Ureter (tissue), 1 donor: ENCODE data around the gene ADARB2. TPM values are rescaled to one million over a fixed set of nuclear protein-coding genes. Genes with fewer than 3 reads are reported as not detected.

ENCODE experiments used
- DNase-seq: peaks from one replicate; pipeline ENCODE4 v3.0.0-alpha.2; 2020; ENCODE audit warnings: low spot score
- total RNA-seq: library from RNA; stranded (reverse); gene quantifications from one replicate; pipeline ENCODE4 v1.2.4, GENCODE V29; 2023
- donor health status: DM: yes; HTN: yes; CAD: no.

Gene ADARB2
- total RNA-seq, 1 donor from 2014 or later = not detected

DNA sequence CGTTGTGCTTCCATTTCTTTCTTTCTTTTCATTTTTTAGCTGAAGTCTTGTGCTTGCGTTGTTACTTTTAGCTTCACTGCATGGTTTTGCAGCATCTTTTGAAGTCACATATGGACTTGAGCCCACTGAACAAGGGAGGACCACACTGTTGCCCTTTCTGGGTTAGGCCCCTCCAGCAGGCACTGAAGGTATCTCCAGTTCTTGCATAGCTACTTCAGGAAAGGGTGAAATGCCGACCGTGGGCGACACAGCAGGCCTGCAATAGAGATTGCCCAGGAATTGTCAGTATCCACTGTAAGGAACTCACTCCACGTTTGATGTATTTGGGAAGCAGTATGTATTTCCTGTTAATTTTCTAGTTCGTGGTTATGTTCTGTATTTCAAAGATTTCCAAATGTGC lies 596.1 kb downstream of the ADARB2 start:
- no peak for DNase-seq

DNA sequence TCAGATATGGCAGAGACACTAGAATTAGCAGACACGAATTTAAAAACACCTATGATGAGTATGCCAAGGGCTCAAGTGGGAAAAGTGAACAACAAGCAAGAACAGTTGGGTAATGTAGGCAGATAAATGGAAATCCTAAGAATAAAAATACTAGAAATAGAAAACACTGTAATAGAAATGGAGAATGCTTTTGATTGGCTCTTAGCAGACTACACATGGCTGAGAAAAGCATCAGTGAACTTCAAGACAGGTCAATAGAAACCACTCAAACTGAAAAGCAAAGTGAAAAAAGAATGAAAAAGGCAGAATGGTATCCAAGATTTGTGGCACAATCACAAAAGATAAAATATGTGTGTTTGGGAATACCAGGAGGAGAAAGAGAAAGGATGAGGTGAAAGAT lies 598.8 kb downstream of the ADARB2 start:
- no peak for DNase-seq

DNA sequence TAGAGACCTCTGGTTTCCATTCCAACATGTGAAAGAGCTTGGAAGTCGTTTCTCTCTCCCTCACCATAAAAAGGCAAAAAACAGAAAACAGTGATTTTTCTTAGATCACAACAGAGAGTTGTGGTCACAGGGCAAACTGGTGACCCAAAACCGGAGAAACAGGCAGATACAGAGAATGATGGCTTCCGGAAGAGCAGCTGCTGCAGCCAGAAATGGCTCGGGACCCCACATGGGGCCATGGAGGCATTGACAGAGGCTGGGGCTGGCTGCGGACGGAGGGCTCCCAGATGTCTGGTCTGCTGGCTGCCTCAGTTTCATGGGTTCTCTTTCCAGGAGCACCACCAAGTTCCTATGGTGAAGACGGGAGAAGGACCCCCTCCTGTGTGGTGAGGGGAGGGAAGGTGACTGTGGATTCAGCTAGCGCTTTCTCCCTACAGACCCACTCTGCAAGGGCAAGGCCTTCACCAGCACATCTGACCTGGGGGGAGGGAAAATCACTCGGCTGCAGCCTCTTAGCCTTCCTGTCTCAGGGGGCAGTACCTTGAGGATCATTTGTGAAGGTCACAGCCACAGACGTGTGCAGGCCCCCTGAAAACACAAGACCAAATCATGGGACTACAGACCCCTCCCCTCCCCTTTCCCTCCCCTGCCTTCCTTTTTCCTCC lies 599.7 kb downstream of the ADARB2 start:
- DNase-seq = no peak

DNA sequence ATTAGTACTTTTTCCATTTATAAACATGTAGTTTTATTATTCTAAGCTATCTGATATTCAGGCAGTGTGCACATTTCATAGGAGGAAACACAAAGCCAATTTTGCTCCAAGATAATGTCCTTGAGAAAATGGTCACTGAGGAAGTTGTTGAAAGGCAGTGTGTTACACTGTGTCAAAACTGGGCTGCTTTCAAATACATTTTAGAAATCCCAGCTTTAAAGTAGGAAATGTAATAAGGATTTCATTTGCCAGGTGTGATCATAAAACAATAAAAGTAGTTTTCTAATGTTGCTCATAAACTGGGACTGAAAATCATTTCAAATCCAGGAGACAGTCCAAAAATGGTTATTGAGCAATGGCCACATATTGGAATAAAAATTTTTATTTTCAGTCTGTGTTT lies 601.1 kb downstream of the ADARB2 start:
- DNase-seq = no peak

DNA sequence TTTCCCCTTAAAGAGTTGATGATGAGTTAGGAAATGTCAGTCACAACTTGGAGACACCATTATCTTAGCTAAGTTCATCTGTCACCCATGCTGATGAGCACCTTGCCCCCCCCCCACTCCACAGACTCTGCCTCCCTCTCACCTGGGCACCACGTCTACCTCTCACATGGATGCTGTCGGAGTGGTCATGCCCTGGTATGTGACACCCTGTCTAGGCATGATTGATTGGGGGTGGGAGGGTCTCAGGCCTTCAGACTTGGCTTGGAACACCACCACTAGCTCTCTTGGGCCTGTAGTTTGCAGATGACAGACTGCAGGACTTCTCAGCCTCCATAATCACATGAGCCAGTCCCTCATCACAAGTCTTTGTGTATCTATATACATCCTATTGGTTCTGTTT lies 603.2 kb downstream of the ADARB2 start:
- no peak for DNase-seq

DNA sequence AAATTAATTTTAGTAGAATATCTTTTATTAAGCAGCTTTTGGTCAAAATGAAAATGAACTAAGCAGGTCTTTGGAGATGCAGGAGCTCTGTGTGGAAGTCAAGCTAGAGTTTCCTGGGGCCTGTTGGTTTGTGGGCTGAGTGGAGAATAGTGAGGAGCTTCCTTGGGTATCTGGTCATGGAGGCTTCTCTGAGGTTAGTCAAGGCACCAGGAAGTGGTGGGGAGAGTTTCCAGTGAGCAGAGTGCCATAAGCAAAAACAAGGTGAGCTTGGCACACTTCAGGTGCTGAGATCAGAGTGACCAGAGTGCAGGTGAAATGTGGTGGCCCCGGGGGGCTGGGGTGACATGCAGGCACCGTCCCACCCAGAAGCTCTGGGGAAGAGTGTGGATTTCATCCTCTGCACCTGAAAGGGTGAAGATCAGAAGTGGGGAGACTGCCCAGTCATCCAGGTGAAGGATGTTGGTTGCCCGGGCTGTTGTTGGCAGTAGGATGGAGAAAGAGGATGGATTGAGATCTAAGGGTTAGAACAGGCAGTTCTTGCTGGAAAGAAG lies 603.8 kb downstream of the ADARB2 start:
- no peak for DNase-seq

DNA sequence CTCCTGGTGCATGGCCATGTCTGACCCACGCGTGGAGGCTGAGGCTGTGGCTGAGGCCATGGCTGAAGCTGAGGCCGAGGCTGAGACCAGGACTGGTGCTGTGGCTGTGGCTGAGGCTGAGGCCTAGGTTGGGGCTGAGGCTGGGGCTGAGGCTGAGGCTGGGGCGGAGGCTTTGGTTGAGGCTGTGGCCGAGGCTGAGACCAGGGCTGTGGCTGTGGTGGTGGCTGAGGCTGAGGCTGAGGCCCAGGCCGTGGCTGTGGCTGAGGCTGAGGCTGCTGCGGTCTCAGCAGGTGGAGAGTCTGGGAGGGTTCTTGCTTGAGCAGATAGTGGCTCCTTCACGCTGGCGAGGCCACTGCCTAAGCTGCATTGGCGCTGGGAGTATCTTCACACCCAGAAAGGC lies 604.7 kb downstream of the ADARB2 start:
- no peak for DNase-seq

DNA sequence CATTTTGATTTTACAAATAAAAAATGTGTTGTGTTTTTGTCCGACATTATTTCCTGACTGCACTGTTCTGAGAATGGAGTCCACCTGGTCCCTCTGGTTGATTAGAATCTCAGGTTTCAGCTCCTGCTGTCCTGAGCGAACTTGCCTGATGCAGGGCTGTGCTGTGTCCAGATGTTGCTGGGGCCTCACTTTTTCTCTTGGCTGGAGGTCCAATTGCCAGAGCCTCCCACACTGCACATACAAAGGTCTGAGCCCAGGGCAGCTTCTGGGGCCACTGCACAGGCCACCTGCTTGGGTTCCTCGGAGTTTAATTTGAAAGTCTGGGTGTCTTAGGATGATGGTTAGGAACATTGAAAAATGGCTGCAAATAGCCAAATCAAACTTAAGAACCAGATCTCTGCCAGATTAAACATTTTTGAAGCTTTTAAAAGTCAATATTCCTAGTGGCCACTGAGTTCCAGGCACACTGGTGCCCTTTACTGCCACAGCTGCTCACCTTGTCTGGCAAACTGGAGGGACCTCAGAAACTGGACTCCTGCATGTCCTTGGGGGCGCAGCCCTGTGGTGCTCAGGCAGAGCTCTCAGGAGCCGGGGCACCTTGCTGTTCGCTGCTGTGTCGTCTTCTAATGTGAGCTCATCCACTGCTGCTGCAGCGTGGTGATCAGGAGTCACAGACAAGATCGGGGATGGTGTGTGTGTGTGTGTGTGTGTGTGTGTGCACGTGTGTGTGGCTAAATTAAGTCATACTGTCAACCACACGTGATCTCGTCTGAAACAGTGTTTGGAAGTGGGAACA lies 606.1 kb downstream of the ADARB2 start:
- no peak for DNase-seq

DNA sequence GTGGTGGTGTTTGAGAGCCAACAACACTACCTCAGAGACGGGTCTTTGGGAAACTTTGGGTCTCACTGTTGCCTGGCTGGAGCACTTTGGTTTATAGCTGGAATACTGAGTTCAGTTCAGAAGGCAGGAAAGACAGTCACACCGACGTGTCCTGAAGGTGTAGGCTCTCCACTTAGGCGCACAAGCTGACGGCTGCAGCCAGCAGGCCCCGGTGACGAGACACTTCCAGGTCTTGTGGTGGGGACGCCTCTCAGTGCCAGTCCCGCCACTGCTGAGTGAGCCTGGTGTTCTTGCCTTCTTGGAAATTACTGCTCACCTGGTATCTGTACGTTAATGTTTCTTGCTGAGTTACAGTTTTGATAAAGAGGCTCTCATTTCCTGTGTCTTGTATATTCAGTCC lies 607.1 kb downstream of the ADARB2 start:
- no peak for DNase-seq

DNA sequence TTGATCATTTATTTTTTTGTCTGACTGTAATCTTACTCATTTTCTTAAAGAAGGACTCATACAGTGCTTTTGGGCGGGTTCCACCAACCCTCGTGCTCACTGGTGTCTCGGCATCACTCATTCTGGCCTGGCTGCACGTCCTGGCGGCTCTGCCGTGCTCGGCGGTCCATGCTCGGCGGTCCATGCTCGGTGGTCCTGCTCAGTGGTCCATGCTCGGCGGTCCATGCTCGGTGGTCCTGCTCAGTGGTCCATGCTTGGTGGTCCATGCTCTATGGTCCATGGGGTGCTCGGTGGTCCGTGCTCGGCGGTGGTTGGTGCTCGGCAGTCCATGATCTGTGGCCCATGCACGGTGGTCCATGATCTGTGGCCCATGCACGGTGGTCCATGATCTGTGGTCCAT lies 608.7 kb downstream of the ADARB2 start:
- DNase-seq = no peak

DNA sequence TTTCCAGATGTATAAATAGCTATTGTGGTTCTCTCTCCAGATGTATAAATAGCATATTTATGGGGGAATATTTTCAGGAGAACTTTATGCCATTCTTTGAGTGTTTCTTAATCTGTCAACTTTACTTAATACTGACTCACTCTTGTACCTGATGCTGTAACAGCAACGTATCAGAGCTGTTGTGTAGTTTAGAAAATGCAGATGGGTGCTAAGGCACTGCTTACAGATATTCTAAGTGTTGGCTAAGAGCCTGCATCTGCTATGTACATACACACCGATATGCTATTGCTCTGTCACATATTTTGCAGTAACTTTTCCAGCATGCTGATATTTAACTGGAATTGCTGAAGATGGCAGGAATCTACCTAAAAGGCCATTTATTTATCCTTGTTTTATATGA lies 609.2 kb downstream of the ADARB2 start:
- no peak for DNase-seq

DNA sequence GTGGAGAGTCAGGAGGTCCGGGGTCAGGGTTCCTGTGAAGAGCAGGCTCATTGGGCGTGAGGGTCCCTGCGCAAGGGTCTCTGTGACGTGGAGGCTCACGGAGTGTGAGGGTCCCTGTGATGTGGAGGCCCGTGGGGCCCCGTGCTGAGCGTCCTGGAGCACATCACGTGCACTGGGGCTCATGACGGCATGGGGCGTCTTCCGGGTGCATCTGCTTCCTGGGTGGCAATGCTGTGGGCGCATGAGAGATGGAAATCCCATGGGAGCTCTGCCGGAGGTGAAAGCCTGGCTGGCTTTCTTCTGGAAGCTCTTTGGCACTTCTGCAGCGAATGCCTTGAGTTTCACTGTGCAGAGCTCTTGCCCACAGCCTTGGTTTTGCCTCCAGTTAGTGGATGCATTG lies 609.7 kb downstream of the ADARB2 start:
- no peak for DNase-seq
